ENCODE measurements around the gene PGPEP1.
"Not testable (repeated sequence)": the region's sequence is repeated elsewhere in the genome, so short reads cannot be mapped to it uniquely, and the experiment has no call there.

The PGPEP1 gene

DNA sequence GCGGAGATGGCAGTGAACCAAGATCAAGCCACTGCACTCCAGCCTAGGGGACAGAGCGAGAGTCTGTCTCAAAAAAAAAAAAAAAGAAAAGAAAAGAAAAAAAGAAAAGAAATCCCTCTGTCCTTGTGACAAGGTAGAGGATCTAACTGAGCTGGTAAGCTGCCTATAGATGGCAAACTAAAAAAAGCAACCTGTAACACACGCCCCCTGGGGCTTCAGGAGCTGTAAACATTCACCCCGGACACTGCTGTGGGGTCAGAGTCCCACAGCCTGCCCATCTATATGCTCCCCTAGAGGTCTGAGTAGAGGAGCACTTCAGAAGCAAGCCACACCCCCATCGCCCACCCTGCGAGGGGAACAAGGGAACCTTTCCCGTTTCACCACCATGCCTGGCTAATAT, 4.3 kb upstream of the PGPEP1 start:
- no peak for DNase-seq

GRCh38 chr19:18338541-18338940, 1.9 kb upstream of the PGPEP1 start:
- no peak for DNase-seq

GRCh38 chr19:18339723-18340122, 675 bp upstream of the PGPEP1 start:
- peak; percentile 12 for DNase-seq

DNA sequence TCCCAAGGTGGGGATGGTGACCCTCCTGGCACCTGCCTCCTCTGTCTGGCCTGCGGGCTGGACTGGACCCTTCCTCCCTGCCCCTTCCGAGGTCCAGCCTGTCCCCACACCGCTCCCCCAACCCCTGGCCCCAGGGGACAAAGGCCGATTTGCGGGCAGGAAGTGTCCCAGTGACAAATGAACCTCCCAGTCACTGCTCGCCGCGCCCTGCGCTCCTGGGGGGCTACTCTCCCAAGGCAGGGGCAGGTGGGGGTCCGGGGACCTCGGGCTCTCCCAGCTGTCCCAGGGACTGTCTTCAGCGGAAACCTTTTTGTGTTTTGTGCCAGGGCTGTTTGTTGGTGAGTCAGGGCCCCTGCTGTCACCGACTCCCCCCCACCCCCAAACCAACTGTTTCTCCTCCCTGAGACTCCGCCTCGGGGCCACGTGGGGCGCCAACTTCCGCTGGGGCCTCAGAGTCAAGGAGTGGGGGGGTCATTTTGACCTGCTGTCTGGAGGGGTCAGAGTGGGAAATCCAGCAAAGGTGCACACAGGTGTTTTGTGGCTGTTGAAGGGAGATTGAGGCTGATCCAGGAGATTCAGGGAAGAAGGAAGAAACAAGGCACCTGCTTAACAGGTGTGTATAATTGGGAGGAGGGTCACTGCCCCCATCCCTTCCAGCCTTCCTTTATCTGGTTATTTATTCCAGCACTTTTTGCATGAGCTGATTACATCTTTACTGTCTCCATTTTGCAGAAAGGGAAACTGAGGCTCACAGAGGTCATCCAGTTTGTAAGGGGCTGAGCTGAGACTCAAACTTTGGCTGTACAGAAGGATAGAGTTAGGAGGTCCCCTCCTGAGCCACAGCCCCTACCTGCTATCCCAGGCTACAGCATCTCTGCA, 831 bp downstream of the PGPEP1 start:
- DNase-seq, result peak; percentile 67

GRCh38 chr19:18342090-18342632, 1.8 kb downstream of the PGPEP1 start:
- DNase-seq, result no peak

DNA sequence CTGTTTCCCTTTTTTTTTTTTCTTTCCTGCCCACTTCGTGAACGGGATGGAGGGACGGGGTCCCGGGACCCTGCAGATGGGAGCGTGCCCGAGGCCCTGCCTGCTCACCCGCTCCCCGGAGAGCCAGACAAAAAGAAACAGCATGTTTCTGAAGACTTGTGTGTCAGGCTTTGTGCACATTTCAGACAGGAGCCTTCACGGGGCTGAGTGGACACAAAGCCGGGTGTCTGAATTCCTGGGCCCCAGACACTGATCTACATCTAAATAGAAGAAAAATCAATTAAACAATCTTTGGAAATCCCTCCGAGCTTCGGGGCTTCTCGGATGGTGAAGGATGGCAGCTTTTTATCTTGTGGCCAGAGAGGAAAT, 4.2 kb downstream of the PGPEP1 start:
- no peak for DNase-seq

- no peak for DNase-seq
These were observed 4.9 kb downstream of the PGPEP1 start for GRCh38 chr19:18345296-18345695.

DNA sequence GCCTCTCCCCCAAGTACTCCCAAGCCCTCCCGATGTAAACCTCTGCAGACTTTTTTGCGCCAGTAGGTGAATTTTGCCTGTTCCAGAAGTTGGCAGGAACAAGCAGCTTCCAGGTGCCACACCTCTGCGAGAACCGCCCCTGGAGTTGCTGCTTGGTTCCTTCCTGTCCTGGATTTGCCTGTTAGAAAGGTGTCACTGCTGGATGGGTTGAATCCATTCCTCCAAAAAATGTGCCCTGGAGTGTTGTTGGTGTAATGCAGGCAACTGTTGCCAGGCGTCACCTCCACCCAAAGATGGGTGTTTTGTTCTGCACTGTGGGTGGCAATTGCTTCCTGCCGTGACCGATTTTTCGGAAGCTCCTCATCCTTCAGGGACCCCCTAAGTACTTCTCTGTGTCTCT, 5.7 kb downstream of the PGPEP1 start:
- DNase-seq, result no peak

- DNase-seq, result no peak
These were observed 7.8 kb downstream of the PGPEP1 start for GRCh38 chr19:18348171-18348570.

GRCh38 chr19:18348818-18349339, 8.5 kb downstream of the PGPEP1 start:
- not testable (repeated sequence) for DNase-seq

DNA sequence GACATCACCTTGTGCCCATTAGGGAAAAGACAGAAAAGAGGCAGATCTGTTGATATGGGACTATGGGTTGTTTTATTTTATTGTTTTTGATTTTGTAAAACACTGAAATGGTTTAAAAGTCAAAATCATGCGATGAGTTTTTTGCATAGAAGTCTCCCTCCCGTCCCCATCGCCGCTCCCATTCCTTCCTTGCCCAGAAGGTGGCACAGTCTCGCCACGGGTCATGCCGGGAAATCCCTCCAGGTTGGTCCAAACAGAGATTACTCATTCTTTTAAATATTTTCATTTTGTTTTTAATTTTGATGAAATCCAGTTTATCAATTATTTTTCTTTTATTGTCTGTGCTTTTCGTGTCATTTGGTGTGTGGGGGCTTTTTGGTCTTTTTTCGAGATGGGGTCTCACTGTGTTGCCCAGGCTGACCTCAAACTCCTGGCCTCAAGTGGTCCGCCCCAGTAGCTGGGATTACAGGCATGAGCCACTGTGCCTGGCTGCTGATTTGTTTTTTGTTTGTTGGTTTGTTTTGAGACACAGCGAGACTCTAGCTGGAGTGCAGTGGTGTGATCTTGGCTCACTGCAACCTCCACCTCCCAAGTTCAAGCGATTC, 9.2 kb downstream of the PGPEP1 start:
- DNase-seq, result peak; percentile 20

DNA sequence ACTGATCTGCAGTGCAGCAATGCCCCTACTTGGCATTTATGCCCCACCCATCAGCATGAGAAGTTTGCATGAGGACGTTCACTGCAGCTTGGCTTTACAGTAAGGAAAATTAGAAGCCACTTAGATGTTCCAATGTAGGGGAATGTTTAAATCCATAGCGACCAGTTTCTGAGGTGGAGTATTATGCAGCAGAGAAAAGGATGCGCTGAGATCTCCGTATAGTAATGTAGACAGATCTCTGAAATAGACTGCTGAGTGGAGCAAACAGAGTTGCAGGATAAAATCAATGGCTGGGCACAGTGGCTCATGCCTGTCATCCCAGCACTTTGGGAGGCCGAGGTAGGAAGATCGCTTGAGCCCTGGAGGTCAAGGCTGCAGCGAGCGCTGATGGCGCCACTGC, 10.1 kb downstream of the PGPEP1 start:
- DNase-seq, result no peak

- no peak for DNase-seq
These were observed 11.1 kb downstream of the PGPEP1 start for GRCh38 chr19:18351544-18351943.

- no peak for DNase-seq
These were observed 13.1 kb downstream of the PGPEP1 start for GRCh38 chr19:18353378-18354005.

- DNase-seq, result not testable (repeated sequence)
These were observed 14.3 kb downstream of the PGPEP1 start for GRCh38 chr19:18354743-18355142.

DNA sequence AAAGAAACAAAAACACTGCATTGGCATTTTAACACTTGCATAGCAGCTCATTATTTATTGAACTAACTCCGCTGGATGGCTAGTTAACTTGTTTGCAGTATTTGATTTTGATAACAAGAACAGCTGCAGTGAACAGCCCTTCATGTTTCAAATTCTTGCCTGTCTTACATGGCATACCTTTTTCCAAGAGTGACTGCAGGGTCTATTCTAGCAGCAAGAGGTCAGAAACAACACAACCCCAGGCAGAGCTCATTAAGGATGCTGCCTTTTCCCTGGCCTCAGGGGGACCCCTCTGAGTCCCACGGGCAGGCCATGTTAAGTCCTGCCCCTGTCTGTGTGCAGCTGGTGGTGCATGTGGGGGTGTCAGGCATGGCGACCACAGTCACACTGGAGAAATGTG, 16.6 kb downstream of the PGPEP1 start:
- DNase-seq, result no peak

DNA sequence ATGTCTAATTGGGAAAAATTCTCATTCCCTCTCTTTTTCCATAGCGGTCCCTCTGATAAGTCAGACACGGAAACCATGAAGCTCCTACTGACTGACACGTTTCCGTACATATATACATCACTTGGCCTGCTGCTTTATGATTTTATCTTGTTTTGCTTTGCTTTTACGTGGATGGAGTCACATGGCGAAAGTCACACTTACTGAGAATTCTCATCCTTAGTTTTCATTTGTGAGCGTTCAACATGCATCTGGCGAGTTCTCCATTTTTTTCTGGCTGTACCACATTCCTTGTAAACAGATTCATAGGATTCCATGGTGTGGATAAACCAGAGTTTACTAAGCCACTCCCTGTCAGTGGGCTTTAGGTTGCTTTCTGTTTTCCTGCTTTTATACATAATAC, 21.2 kb downstream of the PGPEP1 start:
- DNase-seq, result no peak

- no peak for DNase-seq
These were observed 22.6 kb downstream of the PGPEP1 start for GRCh38 chr19:18362934-18363542.

DNA sequence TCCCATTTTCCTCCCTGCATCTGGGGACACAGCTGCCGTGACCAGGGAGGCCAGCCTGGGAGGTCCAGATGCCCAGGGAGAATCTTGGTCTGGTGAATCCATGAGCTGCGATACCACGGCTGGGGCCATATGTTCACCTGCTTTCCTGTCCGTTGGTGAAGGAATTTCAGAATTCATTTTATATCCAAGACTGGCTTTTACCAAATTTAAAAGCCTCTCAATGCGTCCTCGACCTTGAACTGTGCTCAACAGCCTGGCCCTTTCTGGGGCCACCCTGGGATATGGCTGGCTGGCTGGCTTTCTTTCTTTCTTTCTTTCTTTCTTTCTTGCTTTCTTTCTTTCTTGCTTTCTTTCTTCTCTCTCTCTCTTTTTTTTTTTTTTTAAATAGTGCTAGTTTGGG, 23.4 kb downstream of the PGPEP1 start:
- no peak for DNase-seq

DNA sequence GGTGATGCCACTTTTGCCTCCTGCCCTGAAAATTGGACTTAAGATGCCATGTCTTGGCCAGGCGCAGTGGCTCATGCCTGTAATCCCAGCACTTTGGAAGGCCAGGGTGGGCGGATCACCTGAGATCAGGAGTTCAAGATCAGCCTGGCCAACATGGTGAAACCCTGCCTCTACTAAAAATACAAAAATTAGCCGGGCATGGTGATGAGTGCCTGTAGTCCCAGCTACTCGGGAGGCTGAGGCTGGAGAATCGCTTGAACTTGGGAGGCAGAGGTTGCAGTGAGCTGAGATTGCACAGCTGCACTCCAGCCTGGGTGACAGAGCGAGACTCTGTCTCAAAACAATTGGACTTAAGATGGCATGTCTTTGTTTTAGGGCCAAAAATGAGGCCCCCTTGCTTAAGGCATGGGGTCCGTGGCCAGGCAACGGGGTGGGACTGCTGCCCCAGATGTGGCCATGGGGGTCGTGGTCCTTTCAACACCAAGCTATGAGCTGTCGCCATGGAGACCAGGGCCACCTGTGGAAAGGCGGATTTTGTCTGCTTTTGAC, 24.0 kb downstream of the PGPEP1 start:
- not testable (repeated sequence) for DNase-seq

DNA sequence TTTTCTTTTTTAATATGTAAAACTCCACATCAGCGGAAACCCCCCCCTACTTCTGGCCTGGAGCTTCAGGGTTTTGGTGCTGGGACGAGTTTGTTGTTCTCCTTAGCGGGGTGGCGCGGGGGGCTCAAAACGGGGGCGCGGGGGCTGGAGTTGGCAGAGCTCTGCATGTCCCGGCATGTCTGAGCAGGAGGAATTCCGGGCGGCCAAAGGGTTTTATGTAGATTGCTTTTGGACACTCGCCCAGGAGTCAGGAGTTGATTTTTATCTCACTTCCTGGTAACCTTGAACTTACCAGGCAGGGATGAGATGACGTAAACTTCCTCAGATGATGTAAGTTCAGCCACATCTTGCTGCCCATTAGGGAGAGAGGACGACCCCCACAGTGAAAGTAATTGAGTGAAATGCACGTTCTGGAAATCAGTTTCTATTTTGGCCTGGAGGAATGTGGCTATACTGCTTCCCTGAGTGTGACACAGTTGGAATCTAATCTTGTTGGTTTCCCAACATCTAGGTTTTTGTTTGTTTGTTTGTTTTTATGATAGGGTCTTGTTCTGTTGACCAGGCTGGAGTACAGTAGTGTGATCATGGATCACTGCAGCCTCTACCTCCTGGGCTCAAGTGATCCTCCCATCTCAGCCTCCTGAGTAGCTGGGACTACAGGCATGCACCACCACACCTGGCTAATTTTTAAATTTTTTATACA, 24.6 kb downstream of the PGPEP1 start:
- no peak for DNase-seq

- no peak for DNase-seq
These were observed 25.6 kb downstream of the PGPEP1 start for GRCh38 chr19:18366021-18366435.

All from CD4-positive, alpha-beta T cell treated with Interleukin-21 for 1 hour (primary cell).